H9 (cell line): ENCODE results near the gene TRUB2. TPM values are rescaled to one million over a fixed set of nuclear protein-coding genes. Genes with fewer than 3 reads are reported as not detected.
A peak's percentile ranks its signal among the peaks of the same experiment; 100 is the strongest.

ENCODE experiments used
- DNase-seq: peaks from one replicate; pipeline ENCODE4 v3.0.0-alpha.2; 2017
- H2AFZ ChIP-seq: one replicate; pipeline ENCODE4 v1.6.1; 2013; ENCODE audit warnings: mild to moderate bottlenecking, low read length, control low read depth, moderate library complexity
- H2AK5ac ChIP-seq: 2 replicates; pipeline ENCODE4 v1.6.1; 2013; ENCODE audit warnings: low read length, control low read depth, mixed read lengths; ENCODE audit not compliant: insufficient read length
- H2BK120ac ChIP-seq: one replicate; pipeline ENCODE4 v1.6.1; 2013; ENCODE audit warnings: low read depth, mild to moderate bottlenecking, low read length, control low read depth, inconsistent platforms; ENCODE audit not compliant: poor library complexity, severe bottlenecking
- H2BK12ac ChIP-seq: 2 replicates; pipeline ENCODE4 v1.6.1; 2013; ENCODE audit warnings: low read length, control low read depth, mixed read lengths, low read depth; ENCODE audit not compliant: insufficient read length
- H2BK15ac ChIP-seq: 2 replicates; pipeline ENCODE4 v1.6.1; 2013; ENCODE audit warnings: low read depth, low read length, control low read depth
- H2BK20ac ChIP-seq: one replicate; pipeline ENCODE4 v1.6.1; 2013; ENCODE audit warnings: low read depth, mild to moderate bottlenecking, low read length, control low read depth, inconsistent platforms; ENCODE audit not compliant: poor library complexity, severe bottlenecking
- H2BK5ac ChIP-seq: 2 replicates; pipeline ENCODE4 v1.6.1; 2013; ENCODE audit warnings: low read length, control low read depth, mixed read lengths; ENCODE audit not compliant: insufficient read length
- H3K14ac ChIP-seq: 2 replicates; pipeline ENCODE4 v1.6.1; 2013; ENCODE audit warnings: low read length, control low read depth; ENCODE audit not compliant: insufficient read depth
- H3K18ac ChIP-seq: 2 replicates; pipeline ENCODE4 v1.6.1; 2013; ENCODE audit warnings: low read depth, mild to moderate bottlenecking, mixed read lengths, low read length, control low read depth; ENCODE audit not compliant: insufficient read length
- H3K23ac ChIP-seq: 2 replicates; pipeline ENCODE4 v1.6.1; 2013; ENCODE audit warnings: low read length, control low read depth, mixed read lengths, low read depth; ENCODE audit not compliant: insufficient read length
- H3K23me2 ChIP-seq: 2 replicates; pipeline ENCODE4 v1.6.1; 2013; ENCODE audit warnings: low read depth, mild to moderate bottlenecking, mixed read lengths, low read length, control low read depth; ENCODE audit not compliant: insufficient read length, poor library complexity, severe bottlenecking
- H3K27ac ChIP-seq: 2 replicates; pipeline ENCODE4 v1.5.1; 2013; ENCODE audit warnings: low read length, control low read depth, mixed read lengths, low read depth; ENCODE audit not compliant: insufficient read length
- H3K27me3 ChIP-seq: 2 replicates; pipeline ENCODE4 v1.6.1; 2013; ENCODE audit warnings: low read length, control low read depth, inconsistent platforms; ENCODE audit not compliant: insufficient read depth
- H3K4ac ChIP-seq: 2 replicates; pipeline ENCODE4 v1.6.1; 2013; ENCODE audit warnings: low read depth, mild to moderate bottlenecking, control low read depth, inconsistent platforms, low read length, moderate library complexity
- H3K4me1 ChIP-seq: 2 replicates; pipeline ENCODE4 v1.6.1; 2013; ENCODE audit warnings: low read length, control low read depth, inconsistent platforms; ENCODE audit not compliant: insufficient read depth
- H3K4me2 ChIP-seq: 2 replicates; pipeline ENCODE4 v1.6.1; 2013; ENCODE audit warnings: low read length, control low read depth, mixed read lengths; ENCODE audit not compliant: insufficient read length, insufficient read depth
- H3K56ac ChIP-seq: 2 replicates; pipeline ENCODE4 v1.6.1; 2013; ENCODE audit warnings: low read depth, mild to moderate bottlenecking, mixed read lengths, low read length, control low read depth; ENCODE audit not compliant: insufficient read length
- H3K79me1 ChIP-seq: 2 replicates; pipeline ENCODE4 v1.6.1; 2013; ENCODE audit warnings: low read depth, mild to moderate bottlenecking, moderate library complexity, low read length, control low read depth, inconsistent platforms; ENCODE audit not compliant: insufficient read depth, poor library complexity, severe bottlenecking
- H3K79me2 ChIP-seq: 2 replicates; pipeline ENCODE4 v1.6.1; 2013; ENCODE audit warnings: low read length, control low read depth, inconsistent platforms; ENCODE audit not compliant: insufficient read depth
- H3K9ac ChIP-seq: 2 replicates; pipeline ENCODE4 v1.6.1; 2013; ENCODE audit warnings: low read length, control low read depth, mixed read lengths; ENCODE audit not compliant: insufficient read length; ENCODE audit errors: extremely low read depth
- H3K9me3 ChIP-seq: one replicate; pipeline ENCODE4 v1.6.1; 2013; ENCODE audit warnings: low read depth, low read length, inconsistent platforms; ENCODE audit not compliant: control insufficient read depth
- H3T11ph ChIP-seq: one replicate; pipeline ENCODE4 v1.6.1; 2013; ENCODE audit warnings: mild to moderate bottlenecking, low read length, control low read depth, inconsistent platforms
- H4K20me1 ChIP-seq: one replicate; pipeline ENCODE4 v1.6.1; 2013; ENCODE audit not compliant: control insufficient read depth, insufficient read length, insufficient read depth
- H4K5ac ChIP-seq: 2 replicates; pipeline ENCODE4 v1.6.1; 2013; ENCODE audit warnings: low read depth, mild to moderate bottlenecking, mixed read lengths, low read length, control low read depth; ENCODE audit not compliant: insufficient read length
- H4K8ac ChIP-seq: replicated peaks from 2 replicates; pipeline ENCODE4 v1.6.1; 2013; ENCODE audit warnings: low read length, control low read depth, mixed read lengths, low read depth; ENCODE audit not compliant: insufficient read length
- H4K91ac ChIP-seq: 2 replicates; pipeline ENCODE4 v1.6.1; 2013; ENCODE audit warnings: low read depth, mild to moderate bottlenecking, moderate library complexity, mixed read lengths, low read length, control low read depth; ENCODE audit not compliant: insufficient read length
- H3K27ac Mint-ChIP-seq, 3 experiments: 2 replicates in 2 of 3; 3 replicates in 1 of 3; pipeline ENCODE4 v1.8.0; 2020 to 2021; ENCODE audit warnings: mixed read lengths in 3 of 3, mild to moderate bottlenecking in 1 of 3, moderate library complexity in 1 of 3
- H3K27me3 Mint-ChIP-seq: 2 replicates; pipeline ENCODE4 v1.8.0; 2021; ENCODE audit warnings: low read depth, mild to moderate bottlenecking, moderate library complexity, mixed read lengths
- H3K36me3 Mint-ChIP-seq, 3 experiments: 2 replicates in 2 of 3; 3 replicates in 1 of 3; pipeline ENCODE4 v1.8.0; 2020 to 2021; ENCODE audit warnings: low read depth in 3 of 3, mixed read lengths in 3 of 3; ENCODE audit not compliant: insufficient read depth in 1 of 3
- H3K4me1 Mint-ChIP-seq, 2 experiments: 2 replicates each; pipeline ENCODE4 v1.8.0; 2020; ENCODE audit warnings: mixed read lengths in 2 of 2
- H3K4me3 Mint-ChIP-seq, 2 experiments: 2 replicates in 1 of 2; 3 replicates in 1 of 2; pipeline ENCODE4 v1.8.0; 2020 to 2021; ENCODE audit warnings: mild to moderate bottlenecking in 2 of 2, mixed read lengths in 2 of 2, moderate library complexity in 1 of 2
- H3K9me3 Mint-ChIP-seq, 2 experiments: 2 replicates in 1 of 2; 3 replicates in 1 of 2; pipeline ENCODE4 v1.8.0; 2020; ENCODE audit warnings: mild to moderate bottlenecking in 2 of 2, mixed read lengths in 2 of 2, moderate library complexity in 1 of 2
- CTCF ChIP-seq: fragments of 200-600 bp; sonication (generic); conservative IDR thresholded peaks from 3 replicates; pipeline ENCODE4 v1.8.0; 2021; ENCODE audit warnings: antibody characterized with exemption, mild to moderate bottlenecking
- WGBS: extraction: QIAGEN DNeasy Blood & Tissue Kit; methylation state at CpG from one replicate; pipeline ENCODE4 v1.1.7; 2013; ENCODE audit warnings: missing lambda C conversion rate, low lambda C conversion rate, mixed read lengths; ENCODE audit not compliant: insufficient read length; ENCODE audit errors: extremely low coverage; 5-methylcytosine and 5-hydroxymethylcytosine counted together
- total RNA-seq: library from RNA; stranded (reverse); gene quantifications from 2 replicates; pipeline ENCODE4 v1.2.1, GENCODE V29; 2021

TRUB2 gene
- total RNA-seq, 1 experiment from 2014 or later: 38.3 TPM

DNA sequence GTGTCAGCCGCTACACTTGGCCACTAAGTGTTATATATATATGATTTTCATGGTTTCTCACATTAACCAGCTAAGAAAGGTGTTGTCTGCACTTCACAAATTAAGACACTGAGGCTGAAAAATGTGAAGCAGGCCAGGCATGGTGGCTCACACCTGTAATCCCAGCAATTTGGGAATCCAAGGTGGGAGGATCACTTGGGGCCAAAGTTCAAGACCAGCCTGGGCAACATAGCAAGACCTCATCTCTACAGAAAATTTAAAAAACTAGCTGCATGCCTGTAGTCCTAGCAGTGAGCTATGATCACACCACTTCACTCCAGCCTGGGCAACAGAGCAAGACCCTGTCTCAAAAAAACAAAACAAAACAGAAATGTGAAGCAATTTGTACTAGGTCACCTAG is 2.2 kb upstream of the TRUB2 start:
- H4K5ac ChIP-seq: no peak overlapping the region
- no peak overlapping the region for H3T11ph ChIP-seq
- no peak overlapping the region for H3K56ac ChIP-seq
- no peak overlapping the region for H3K14ac ChIP-seq
- H3K27me3 ChIP-seq: no peaks in the 10 kb centered on the region
- peak overlapping the region; percentile 98 to 99; a peak in 2 of 5 replicates for H3K4me3 Mint-ChIP-seq
- H3K4ac ChIP-seq: no peak overlapping the region
- H4K91ac ChIP-seq: no peak overlapping the region
- H3K36me3 Mint-ChIP-seq: peaks cover 0 to 23% (median 12%) of the 10 kb centered on the region in 3 experiments; a peak in 6 of 7 replicates
- H3K9me3 Mint-ChIP-seq: no peaks in the 10 kb centered on the region; a peak in 1 of 5 replicates
- H3K79me2 ChIP-seq: peaks cover 2% of the 10 kb centered on the region; the same call in 1 of the 2 replicates
- WGBS: no CpG with 5 or more reads among the region's 1 CpG
- no peak overlapping the region for H2BK12ac ChIP-seq
- TF ChIP-seq CTCF: no peak
- no peak overlapping the region for H2BK15ac ChIP-seq
- no peak overlapping the region for H3K27ac Mint-ChIP-seq
- H2BK120ac ChIP-seq: no peak overlapping the region
- no peak overlapping the region for H3K9ac ChIP-seq
- no peak for DNase-seq
- H3K27ac ChIP-seq: no peak overlapping the region
- peaks cover 7% of the 10 kb centered on the region for H3K23me2 ChIP-seq
- H3K23ac ChIP-seq: no peak overlapping the region
- H4K8ac ChIP-seq: no peak overlapping the region
- no peaks in the 10 kb centered on the region for H3K9me3 ChIP-seq
- H3K27me3 Mint-ChIP-seq: no peaks in the 10 kb centered on the region
- H3K18ac ChIP-seq: no peak overlapping the region
- H4K20me1 ChIP-seq: no peaks in the 10 kb centered on the region
- H3K79me1 ChIP-seq: peaks cover 3% of the 10 kb centered on the region
- peaks cover 6 to 12% of the 10 kb centered on the region in 2 experiments for H3K4me1 Mint-ChIP-seq
- no peak overlapping the region for H3K4me2 ChIP-seq
- H3K4me1 ChIP-seq: no peaks in the 10 kb centered on the region
- no peak overlapping the region for H2AK5ac ChIP-seq
- H2AFZ ChIP-seq: no peak overlapping the region
- H2BK5ac ChIP-seq: no peak overlapping the region
- H2BK20ac ChIP-seq: no peak overlapping the region
